ENCODE results near the gene TRAPPC6A.

TRAPPC6A gene

DNA sequence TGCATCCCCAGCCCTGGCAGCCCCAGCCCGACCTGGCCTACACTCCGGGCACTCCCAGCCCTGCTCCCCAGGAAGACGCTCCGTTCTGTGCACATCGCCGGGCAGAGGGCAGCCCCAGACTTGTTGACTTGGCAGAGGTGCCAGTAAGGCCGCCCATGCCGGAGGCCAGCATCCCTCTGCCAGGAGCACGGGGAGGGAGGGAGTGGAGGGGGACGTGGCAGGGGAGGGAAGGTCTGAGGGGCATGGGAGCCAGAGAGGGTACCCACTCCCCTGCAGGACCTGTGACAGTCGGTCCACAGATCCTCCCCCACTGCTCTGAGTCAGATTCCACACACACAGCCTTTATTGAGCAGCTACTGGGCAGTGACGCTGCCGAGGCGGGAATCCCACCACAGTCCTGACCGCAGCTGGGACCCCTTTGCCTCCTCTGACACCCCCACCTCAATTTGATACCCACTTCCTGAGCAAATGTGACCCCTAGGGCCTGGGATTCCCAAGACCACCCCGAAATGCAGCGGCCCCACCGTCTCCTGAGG is 15.4 kb downstream of the TRAPPC6A start:
- no peaks in the 10 kb centered on the region for H3K9me3 ChIP-seq (replicated peaks in 1 of 11)
- peak overlapping the region in 1 of 11 experiments; percentile 9; a peak in 1 of 22 replicates for H3K9ac ChIP-seq
- H3K36me3 ChIP-seq: no peaks in the 10 kb centered on the region
- peaks cover 0 to 25% (median 6%) of the 10 kb centered on the region in 11 experiments; a peak in 7 of 22 replicates for H4K20me1 ChIP-seq
- no peak for TF ChIP-seq Cebpa-rat (IDR thresholded peaks at IDR 0.05)
- peak overlapping the region in 10 of 11 experiments; percentile 72 to 92 (median 82); a peak in 14 of 22 replicates for H3K4me2 ChIP-seq
- no peak overlapping the region; a peak in 1 of 22 replicates for H3K27ac ChIP-seq
- H3K27me3 ChIP-seq: no peaks in the 10 kb centered on the region; a peak in 1 of 22 replicates
- H3K4me1 ChIP-seq: peaks cover 49 to 73% (median 64%) of the 10 kb centered on the region in 10 experiments
- no peak overlapping the region for H3K4me3 ChIP-seq

GRCh38 chr19:45161738-45162607 is 16.1 kb downstream of the TRAPPC6A start:
- Histone ChIP-seq H4K20me1 (peaks cover 0 to 25% (median 6%) of the 10 kb centered on the region in 11 experiments; a peak in 7 of 22 replicates), H3K4me2 (no peak overlapping the region), H3K27ac (no peak overlapping the region)

DNA sequence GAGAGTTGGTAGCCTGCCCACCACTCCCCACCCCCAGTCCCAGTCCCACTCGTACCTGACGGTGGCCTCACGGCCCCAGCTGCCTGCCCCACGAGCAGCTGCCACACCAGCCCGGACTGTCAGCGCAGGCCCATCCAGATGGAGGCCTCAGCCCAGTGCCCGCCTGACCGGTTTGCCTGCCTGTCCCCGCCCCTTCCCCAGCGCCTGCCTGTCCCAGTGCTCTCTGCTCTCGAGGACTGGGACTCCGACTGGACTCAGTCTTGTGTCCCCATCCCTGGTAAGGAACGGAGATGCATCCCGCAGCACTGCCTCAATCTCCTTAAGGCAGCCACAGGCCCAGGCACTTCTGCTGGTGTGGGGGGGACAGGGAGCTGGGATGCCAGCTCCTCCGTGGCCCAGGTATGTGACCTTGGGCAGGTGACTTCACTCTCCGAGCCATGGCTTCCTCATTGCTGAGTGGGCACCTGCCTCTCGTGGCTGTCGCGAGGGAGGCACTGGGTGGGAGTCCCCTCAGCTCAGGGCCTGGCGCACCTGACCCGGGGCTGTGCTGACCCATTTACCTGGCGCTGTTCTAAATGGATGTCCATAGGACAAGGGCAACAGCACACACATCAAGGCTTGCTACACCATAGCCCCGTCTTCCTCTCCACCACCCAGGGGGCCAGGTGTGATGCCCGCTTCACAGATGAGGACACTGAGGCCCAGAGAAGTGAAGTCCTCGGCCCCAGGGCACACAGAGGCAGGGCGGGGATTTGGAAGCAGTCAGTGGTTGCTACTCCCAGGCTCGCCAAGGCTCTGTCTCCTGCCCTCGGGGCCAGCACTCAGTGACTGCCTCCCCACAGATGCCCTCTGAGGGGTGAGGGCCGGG is 16.9 kb downstream of the TRAPPC6A start, which contains the start of gene NKPD1:
NKPD1 (minus strand) TSS at position 113 of the 868 bp plus-strand sequence. CDS start 832 bp downstream, outside the sequence.
- peak within 1 kb of the TSS in 2 of 11 experiments; percentile 21 to 41; a peak in 2 of 22 replicates for H3K9ac ChIP-seq
- H3K4me2 ChIP-seq: 0 out of 22 replicates have a peak within 1 kb of the TSS, but pooled peaks of 1 of the 11 experiments have one; percentile 60
- no peak within 1 kb of the TSS for H3K27ac ChIP-seq

More at GRCh38 chr19:45161738-45162607, 16.1 kb downstream of the TRAPPC6A start:
- no peak overlapping the region for H3K9ac ChIP-seq
- H3K4me3 ChIP-seq: no peak overlapping the region
- H3K27me3 ChIP-seq: no peaks in the 10 kb centered on the region; a peak in 1 of 22 replicates
- peaks cover 43 to 66% (median 57%) of the 10 kb centered on the region in 10 experiments for H3K4me1 ChIP-seq
- H3K36me3 ChIP-seq: no peaks in the 10 kb centered on the region
- no peaks in the 10 kb centered on the region for H3K9me3 ChIP-seq (replicated peaks in 1 of 11)
- no peak for TF ChIP-seq Cebpa-rat (IDR thresholded peaks at IDR 0.05)

GRCh38 chr19:45159971-45160324 is 18.1 kb downstream of the TRAPPC6A start:
- Histone ChIP-seq H3K27me3 (peaks cover 0 to 5% (median under 1%) of the 10 kb centered on the region in 11 experiments; a peak in 8 of 22 replicates), H3K27ac (no peak overlapping the region), H4K20me1 (peaks cover 0 to 26% (median 3%) of the 10 kb centered on the region in 11 experiments; a peak in 7 of 22 replicates), H3K4me3 (no peak overlapping the region), H3K4me1 (peaks cover 30 to 46% (median 37%) of the 10 kb centered on the region in 10 experiments), H3K36me3 (no peaks in the 10 kb centered on the region), H3K4me2 (0 out of 22 replicates have a peak overlapping the region, but pooled peaks of 1 of the 11 experiments have one; percentile 60), H3K9ac (peak overlapping the region in 2 of 11 experiments; percentile 21 to 41; a peak in 2 of 22 replicates), H3K9me3 (replicated peaks in 1 of 11) (no peaks in the 10 kb centered on the region)
- no peak for TF ChIP-seq Cebpa-rat (IDR thresholded peaks at IDR 0.05)

More for the DNA sequence above, 16.9 kb downstream of the TRAPPC6A start, which contains the start of gene NKPD1:
- TF ChIP-seq Cebpa-rat (IDR thresholded peaks at IDR 0.05): no peak
- Histone ChIP-seq H3K36me3 (no peaks in the 10 kb centered on the region), H4K20me1 (peaks cover 0 to 23% (median 6%) of the 10 kb centered on the region in 11 experiments; a peak in 7 of 22 replicates), H3K27me3 (no peaks in the 10 kb centered on the region; a peak in 2 of 22 replicates), H3K9me3 (replicated peaks in 1 of 11) (no peaks in the 10 kb centered on the region), H3K4me3 (no peak within 1 kb of the TSS), H3K4me1 (peaks cover 36 to 58% (median 48%) of the 10 kb centered on the region in 10 experiments)

GRCh38 chr19:45159210-45159970 is 18.6 kb downstream of the TRAPPC6A start:
- TF ChIP-seq Cebpa-rat (IDR thresholded peaks at IDR 0.05): no peak
- H3K27ac ChIP-seq: peak overlapping the region in 1 of 11 experiments; percentile 13; a peak in 1 of 22 replicates
- H4K20me1 ChIP-seq: peaks cover 0 to 29% (median 3%) of the 10 kb centered on the region in 11 experiments; a peak in 9 of 22 replicates
- H3K27me3 ChIP-seq: peaks cover 0 to 11% (median 5%) of the 10 kb centered on the region in 11 experiments; a peak in 20 of 22 replicates
- H3K9ac ChIP-seq: peak overlapping the region in 8 of 11 experiments; percentile 2 to 57 (median 38); a peak in 9 of 22 replicates
- peak overlapping the region; percentile 40 to 76 (median 59); a peak in 21 of 22 replicates for H3K4me2 ChIP-seq
- H3K9me3 ChIP-seq (replicated peaks in 1 of 11): no peaks in the 10 kb centered on the region
- no peaks in the 10 kb centered on the region for H3K36me3 ChIP-seq
- peaks cover 26 to 46% (median 33%) of the 10 kb centered on the region in 10 experiments for H3K4me1 ChIP-seq
- no peak overlapping the region for H3K4me3 ChIP-seq

GRCh38 chr19:45158503-45159209 is 19.4 kb downstream of the TRAPPC6A start:
- H3K9me3 ChIP-seq (replicated peaks in 1 of 11): no peaks in the 10 kb centered on the region
- H3K4me1 ChIP-seq: peaks cover 26 to 46% (median 31%) of the 10 kb centered on the region in 10 experiments
- H3K27ac ChIP-seq: peak overlapping the region in 1 of 11 experiments; percentile 13; a peak in 1 of 22 replicates
- no peak for TF ChIP-seq Cebpa-rat (IDR thresholded peaks at IDR 0.05)
- no peak overlapping the region for H3K4me3 ChIP-seq
- H3K27me3 ChIP-seq: peaks cover 7 to 18% (median 12%) of the 10 kb centered on the region in 11 experiments
- peak overlapping the region in 9 of 11 experiments; percentile 2 to 57 (median 33); a peak in 11 of 22 replicates for H3K9ac ChIP-seq
- H4K20me1 ChIP-seq: peaks cover 0 to 36% (median 7%) of the 10 kb centered on the region in 11 experiments; a peak in 16 of 22 replicates
- no peaks in the 10 kb centered on the region for H3K36me3 ChIP-seq
- peak overlapping the region; percentile 40 to 76 (median 59); a peak in 21 of 22 replicates for H3K4me2 ChIP-seq

DNA sequence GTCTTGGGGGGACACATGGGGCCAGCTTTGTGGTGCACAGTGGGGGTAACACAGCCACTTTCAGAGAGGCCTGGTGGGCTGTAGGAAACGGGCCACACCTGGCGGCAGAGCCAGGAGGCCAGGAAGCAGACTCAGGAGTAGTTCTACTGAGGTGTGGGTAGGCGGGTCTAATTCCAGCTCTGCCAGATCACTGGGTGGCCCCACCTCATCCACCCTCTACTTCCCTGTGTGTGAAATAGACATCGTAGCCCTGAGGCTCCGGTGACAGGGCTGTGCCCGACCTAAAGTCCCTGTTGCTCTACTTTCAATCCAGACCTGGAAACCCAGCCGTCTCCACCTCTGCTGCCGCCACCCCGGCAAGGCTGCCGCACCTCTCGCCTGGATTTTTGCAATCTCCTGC is 21.3 kb downstream of the TRAPPC6A start:
- Histone ChIP-seq H3K4me1 (peaks cover 35 to 49% (median 39%) of the 10 kb centered on the region in 10 experiments), H3K4me3 (no peak overlapping the region), H3K27ac (no peak overlapping the region), H4K20me1 (peaks cover 13 to 56% (median 25%) of the 10 kb centered on the region in 11 experiments; a peak in 19 of 22 replicates), H3K36me3 (peaks cover 0 to 6% (median 0%) of the 10 kb centered on the region in 11 experiments; a peak in 2 of 22 replicates), H3K4me2 (no peak overlapping the region), H3K9me3 (replicated peaks in 1 of 11) (peaks cover 0 to 10% (median 3%) of the 10 kb centered on the region in 11 experiments; a peak in 4 of 22 replicates), H3K27me3 (peaks cover 26 to 37% (median 31%) of the 10 kb centered on the region in 11 experiments), H3K9ac (no peak overlapping the region)
- TF ChIP-seq Cebpa-rat (IDR thresholded peaks at IDR 0.05): no peak
